HEK293T (cell line): ENCODE data around the gene SEMA4D.

Source experiments
- BHLHE40 ChIP-seq: fragments of 450-650 bp; IDR thresholded peaks from 2 replicates; pipeline ENCODE4 v1.6.1; 2016; ENCODE audit warnings: mild to moderate bottlenecking, moderate library complexity, borderline replicate concordance
- FOXA1 ChIP-seq: fragments of 450-650 bp; IDR thresholded peaks from 2 replicates; pipeline ENCODE4 v1.6.1; 2016; ENCODE audit warnings: mild to moderate bottlenecking
- HDGF ChIP-seq: fragments of 450-650 bp; IDR thresholded peaks from 2 replicates; pipeline ENCODE4 v1.6.1; 2017; ENCODE audit warnings: antibody characterized with exemption, borderline replicate concordance

- TF ChIP-seq BHLHE40 = no peak
- TF ChIP-seq HDGF = no peak
- no peak for TF ChIP-seq FOXA1
Observed at GRCh38 chr9:89404074-89404473, 93.8 kb downstream of the SEMA4D start.
